Natural killer cell (primary cell): ENCODE data around the gene SNAP23. TPM values are rescaled to one million over a fixed set of nuclear protein-coding genes. Genes with fewer than 3 reads are reported as not detected.

ENCODE experiments used
- ATAC-seq, 3 donors: fragments of 150-1000 bp in 2 of 3; fragments of 200-7000 bp in 1 of 3; cut with Tn5 transposase; 1 replicate in 1 of 3; 2 replicates in 2 of 3; pipeline ENCODE4 v1.10.0; 2021; ENCODE audit warnings: mild to moderate bottlenecking in 2 of 3, moderate library complexity in 2 of 3
- DNase-seq, 2 donors: peaks; one replicate each; pipeline versions ENCODE4 v3.0.0 to v3.0.0-alpha.2; 2013 to 2021; ENCODE audit warnings: mixed read lengths in 1 of 2
- H3K27ac ChIP-seq: one replicate; pipeline ENCODE4 v1.5.1; 2013; ENCODE audit warnings: mild to moderate bottlenecking, low read length
- H3K27me3 ChIP-seq: one replicate; pipeline ENCODE4 v1.6.1; 2013; ENCODE audit warnings: low read length; ENCODE audit not compliant: control insufficient read depth, insufficient read depth
- H3K36me3 ChIP-seq: one replicate; pipeline ENCODE4 v1.6.1; 2013; ENCODE audit warnings: low read length; ENCODE audit not compliant: control insufficient read depth, insufficient read depth
- H3K4me1 ChIP-seq: one replicate; pipeline ENCODE4 v1.6.1; 2013; ENCODE audit warnings: low read length; ENCODE audit not compliant: control insufficient read depth, insufficient read depth
- H3K4me3 ChIP-seq: one replicate; pipeline ENCODE4 v1.5.1; 2013; ENCODE audit warnings: low read length
- H3K9me3 ChIP-seq: one replicate; pipeline ENCODE4 v1.6.1; 2013; ENCODE audit warnings: low read length; ENCODE audit not compliant: control insufficient read depth, insufficient read depth
- H3K27ac Mint-ChIP-seq, 2 donors: one replicate each; pipeline ENCODE4 v1.8.0; 2022; ENCODE audit warnings: mild to moderate bottlenecking in 2 of 2, mixed read lengths in 2 of 2, moderate library complexity in 1 of 2
- H3K27me3 Mint-ChIP-seq, 2 donors: one replicate each; pipeline ENCODE4 v1.8.0; 2022; ENCODE audit warnings: low read depth in 2 of 2, mixed read lengths in 2 of 2
- H3K36me3 Mint-ChIP-seq: one replicate; pipeline ENCODE4 v1.8.0; 2022; ENCODE audit warnings: mixed read lengths
- H3K4me1 Mint-ChIP-seq, 2 donors: one replicate each; pipeline ENCODE4 v1.8.0; 2022; ENCODE audit warnings: mixed read lengths in 2 of 2
- H3K4me3 Mint-ChIP-seq: one replicate; pipeline ENCODE4 v1.8.0; 2022; ENCODE audit warnings: mild to moderate bottlenecking, moderate library complexity, mixed read lengths
- H3K9me3 Mint-ChIP-seq, 2 donors: one replicate each; pipeline ENCODE4 v1.8.0; 2022; ENCODE audit warnings: mixed read lengths in 2 of 2
- CTCF ChIP-seq: fragments of 200-600 bp; IDR thresholded peaks from one replicate; pipeline ENCODE4 v1.8.0; 2022; ENCODE audit warnings: antibody characterized with exemption
- WGBS: methylation state at CpG from one replicate; pipeline ENCODE4 v1.1.7; 2013; ENCODE audit warnings: missing lambda C conversion rate; ENCODE audit not compliant: insufficient coverage; 5-methylcytosine and 5-hydroxymethylcytosine counted together
- intact Hi-C: fragments of 100-400 bp; cut with micrococcal nuclease; formaldehyde crosslinking; loops from one replicate; pipeline ENCODE4 v1.14.2; 2022
- total RNA-seq, 4 donors: library from RNA; stranded (reverse); fragments of 120-200 nt in 1 of 4; gene quantifications; one replicate each; pipeline versions ENCODE4 v1.2.3 to v1.2.4, GENCODE V29; 2013 to 2022

SNAP23 gene
- total RNA-seq, 3 donors from 2014 or later (not counting 1 experiment from before 2014, with no cell fraction given), result 72.7 to 85.2 (median 82.7) TPM

- no peak overlapping the region for H3K27ac Mint-ChIP-seq
Measured at GRCh38 chr15:42461261-42461660, 34.2 kb upstream of the SNAP23 start.

GRCh38 chr15:42465520-42466259 lies 29.7 kb upstream of the SNAP23 start:
- H3K27ac Mint-ChIP-seq, result no peak overlapping the region
- Histone ChIP-seq H3K4me1 (no peaks in the 10 kb centered on the region), H3K36me3 (peaks cover 13% of the 10 kb centered on the region), H3K4me3 (no peak overlapping the region), H3K9me3 (no peaks in the 10 kb centered on the region), H3K27ac (no peak overlapping the region), H3K27me3 (no peaks in the 10 kb centered on the region)
- no peak for ATAC-seq
- no peaks in the 10 kb centered on the region for H3K9me3 Mint-ChIP-seq
- H3K4me1 Mint-ChIP-seq, result peaks cover 0 to 6% of the 10 kb centered on the region in 2 donors
- no peak overlapping the region for H3K4me3 Mint-ChIP-seq
- WGBS, result 91% methylated on average over 6 of the region's 8 CpGs
- intact Hi-C loops, result no loop called here
- H3K36me3 Mint-ChIP-seq, result no peaks in the 10 kb centered on the region
- TF ChIP-seq CTCF, result no peak
- DNase-seq, result no peak
- H3K27me3 Mint-ChIP-seq, result no peaks in the 10 kb centered on the region

More at GRCh38 chr15:42461261-42461660, 34.2 kb upstream of the SNAP23 start:
- no peaks in the 10 kb centered on the region for H3K36me3 Mint-ChIP-seq
- ATAC-seq (no peak), DNase-seq (no peak)
- 100% methylated on average over 1 of the region's 3 CpGs for WGBS
- H3K27me3 Mint-ChIP-seq, result no peaks in the 10 kb centered on the region
- H3K4me3 Mint-ChIP-seq, result no peak overlapping the region
- no peak overlapping the region for H3K4me3 ChIP-seq
- H3K9me3 ChIP-seq, result no peaks in the 10 kb centered on the region
- peaks cover 9% of the 10 kb centered on the region for H3K36me3 ChIP-seq
- H3K27ac ChIP-seq, result no peak overlapping the region
- no peak for TF ChIP-seq CTCF
- intact Hi-C loops, result no loop called here
- peaks cover 13 to 24% of the 10 kb centered on the region in 2 donors for H3K4me1 Mint-ChIP-seq
- no peaks in the 10 kb centered on the region for H3K9me3 Mint-ChIP-seq
- H3K27me3 ChIP-seq, result no peaks in the 10 kb centered on the region
- H3K4me1 ChIP-seq, result no peaks in the 10 kb centered on the region

- Mint-ChIP-seq H3K4me3 (no peak overlapping the region), H3K27me3 (no peaks in the 10 kb centered on the region), H3K4me1 (peaks cover 0 to 5% of the 10 kb centered on the region in 2 donors), H3K36me3 (no peaks in the 10 kb centered on the region), H3K27ac (peak overlapping the region in 1 of 2 donors; percentile 56), H3K9me3 (no peaks in the 10 kb centered on the region)
- Histone ChIP-seq H3K4me3 (no peak overlapping the region), H3K36me3 (peaks cover 4% of the 10 kb centered on the region), H3K27ac (no peak overlapping the region), H3K9me3 (no peaks in the 10 kb centered on the region), H3K27me3 (no peaks in the 10 kb centered on the region), H3K4me1 (peaks cover 3% of the 10 kb centered on the region)
- intact Hi-C loops, result loop anchor here (5.0 kb wide), 1 partner anchor 199 kb away; the partner anchor contains the start of genes GANC and TMEM87A
- no peak for TF ChIP-seq CTCF
- DNase-seq, result no peak
- ATAC-seq, result no peak
- WGBS, result 81% methylated on average over 3 of the region's 3 CpGs
Measured at GRCh38 chr15:42471002-42471401, 24.4 kb upstream of the SNAP23 start.
